ENCODE results near the gene SLC6A3.

DNA sequence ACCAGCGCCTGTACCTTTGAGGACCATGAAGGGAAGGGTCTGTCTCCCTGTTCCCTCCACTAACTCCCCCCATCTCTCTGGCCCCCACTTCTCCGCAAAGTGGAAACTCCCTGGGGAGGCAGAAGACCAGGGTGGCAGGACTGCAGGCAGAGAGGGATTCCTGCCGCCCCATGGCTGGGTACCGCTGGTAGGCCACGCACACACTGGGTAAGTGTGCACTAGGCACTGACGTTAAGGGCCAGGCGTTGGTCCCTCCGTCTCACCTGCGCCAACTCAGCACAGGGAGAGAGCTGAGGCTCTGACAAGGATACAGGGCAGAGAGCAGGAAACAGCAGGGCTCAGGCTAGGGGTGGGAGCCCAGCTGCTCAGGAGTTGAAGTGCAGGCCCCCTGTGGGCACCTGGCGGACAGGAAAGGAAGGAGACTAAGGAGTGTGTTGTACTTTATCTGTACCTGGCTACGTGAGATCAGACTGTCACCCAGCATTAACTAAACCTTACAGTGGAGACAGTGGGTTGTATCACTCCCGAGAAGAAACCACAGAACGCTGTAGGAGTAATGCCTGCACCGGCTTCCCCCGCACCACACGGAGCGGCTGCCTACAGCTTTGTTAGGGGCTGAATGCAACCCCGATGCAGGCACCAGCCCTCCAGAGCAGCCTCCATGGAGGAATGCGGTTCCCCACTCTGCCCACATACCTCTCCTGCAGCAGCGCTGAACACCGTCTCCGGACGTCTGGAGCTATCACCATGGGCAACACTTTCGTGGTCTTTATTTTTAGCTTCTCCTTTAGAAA, 66.2 kb downstream of the SLC6A3 start:
- TF ChIP-seq, protein P1, sequence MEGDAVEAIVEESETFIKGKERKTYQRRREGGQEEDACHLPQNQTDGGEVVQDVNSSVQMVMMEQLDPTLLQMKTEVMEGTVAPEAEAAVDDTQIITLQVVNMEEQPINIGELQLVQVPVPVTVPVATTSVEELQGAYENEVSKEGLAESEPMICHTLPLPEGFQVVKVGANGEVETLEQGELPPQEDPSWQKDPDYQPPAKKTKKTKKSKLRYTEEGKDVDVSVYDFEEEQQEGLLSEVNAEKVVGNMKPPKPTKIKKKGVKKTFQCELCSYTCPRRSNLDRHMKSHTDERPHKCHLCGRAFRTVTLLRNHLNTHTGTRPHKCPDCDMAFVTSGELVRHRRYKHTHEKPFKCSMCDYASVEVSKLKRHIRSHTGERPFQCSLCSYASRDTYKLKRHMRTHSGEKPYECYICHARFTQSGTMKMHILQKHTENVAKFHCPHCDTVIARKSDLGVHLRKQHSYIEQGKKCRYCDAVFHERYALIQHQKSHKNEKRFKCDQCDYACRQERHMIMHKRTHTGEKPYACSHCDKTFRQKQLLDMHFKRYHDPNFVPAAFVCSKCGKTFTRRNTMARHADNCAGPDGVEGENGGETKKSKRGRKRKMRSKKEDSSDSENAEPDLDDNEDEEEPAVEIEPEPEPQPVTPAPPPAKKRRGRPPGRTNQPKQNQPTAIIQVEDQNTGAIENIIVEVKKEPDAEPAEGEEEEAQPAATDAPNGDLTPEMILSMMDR (conservative IDR thresholded peaks at IDR 0.05; ENCODE audit: low read length), result no peak
- no peak for TF ChIP-seq EZH2phosphoT487 (IDR thresholded peaks at IDR 0.05; ENCODE audit: borderline replicate concordance, low read depth, low read length)

Measured in OCI-LY7 (cell line).